Stimulated activated effector memory CD8-positive, alpha-beta T cell treated with anti-CD3 and anti-CD28 coated beads, Interleukin-12 subunit alpha, Interleukin-12 subunit beta, amount 100 ng/mL, for 72 hours (primary cell): ENCODE data around the gene SUFU.
"Not testable (repeated sequence)": the region's sequence is repeated elsewhere in the genome, so short reads cannot be mapped to it uniquely, and the experiment has no call there.

Source experiments
- ATAC-seq: fragments of 150-1000 bp; cut with Tn5 transposase; 2 replicates; pipeline ENCODE4 v1.10.0; 2021
- DNase-seq, 2 donors: peaks; one replicate each; pipeline ENCODE4 v3.0.0; 2021 to 2022; ENCODE audit warnings: low spot score in 2 of 2
- H3K27ac Mint-ChIP-seq: one replicate; pipeline ENCODE4 v1.8.0; 2022; ENCODE audit warnings: mild to moderate bottlenecking, mixed read lengths
- H3K36me3 Mint-ChIP-seq: one replicate; pipeline ENCODE4 v1.8.0; 2022; ENCODE audit warnings: mild to moderate bottlenecking, mixed read lengths
- H3K4me1 Mint-ChIP-seq: one replicate; pipeline ENCODE4 v1.8.0; 2022; ENCODE audit warnings: mixed read lengths
- H3K4me3 Mint-ChIP-seq: one replicate; pipeline ENCODE4 v1.8.0; 2022; ENCODE audit warnings: mild to moderate bottlenecking, mixed read lengths
- H3K9me3 Mint-ChIP-seq: one replicate; pipeline ENCODE4 v1.8.0; 2022; ENCODE audit warnings: mixed read lengths

SUFU gene

GRCh38 chr10:102654566-102654965 is 150.8 kb downstream of the SUFU start:
- H3K36me3 Mint-ChIP-seq, result peaks cover 95% of the 10 kb centered on the region
- no peak overlapping the region for H3K4me3 Mint-ChIP-seq
- DNase-seq, result no peak
- no peak for ATAC-seq
- H3K27ac Mint-ChIP-seq, result no peak overlapping the region
- no peaks in the 10 kb centered on the region for H3K9me3 Mint-ChIP-seq
- peaks cover 75% of the 10 kb centered on the region for H3K4me1 Mint-ChIP-seq

GRCh38 chr10:102654969-102655368 is 151.2 kb downstream of the SUFU start:
- no peak overlapping the region for H3K4me3 Mint-ChIP-seq
- peaks cover 75% of the 10 kb centered on the region for H3K4me1 Mint-ChIP-seq
- no peak for ATAC-seq
- H3K27ac Mint-ChIP-seq, result no peak overlapping the region
- H3K36me3 Mint-ChIP-seq, result peaks cover 96% of the 10 kb centered on the region
- no peaks in the 10 kb centered on the region for H3K9me3 Mint-ChIP-seq
- DNase-seq, result no peak

GRCh38 chr10:102656026-102656425 is 152.3 kb downstream of the SUFU start:
- Mint-ChIP-seq H3K4me3 (no peak overlapping the region), H3K4me1 (peaks cover 75% of the 10 kb centered on the region)

GRCh38 chr10:102656791-102657371 is 153.1 kb downstream of the SUFU start:
- ATAC-seq (no peak), DNase-seq (no peak)
- H3K9me3 Mint-ChIP-seq, result no peaks in the 10 kb centered on the region
- H3K4me3 Mint-ChIP-seq, result no peak overlapping the region
- peaks cover 100% of the 10 kb centered on the region for H3K36me3 Mint-ChIP-seq
- peaks cover 75% of the 10 kb centered on the region for H3K4me1 Mint-ChIP-seq
- peak overlapping the region; percentile 89 for H3K27ac Mint-ChIP-seq

More at GRCh38 chr10:102656026-102656425, 152.3 kb downstream of the SUFU start:
- DNase-seq (no peak), ATAC-seq (no peak)
- H3K27ac Mint-ChIP-seq, result peak overlapping the region; percentile 89
- H3K9me3 Mint-ChIP-seq, result no peaks in the 10 kb centered on the region
- H3K36me3 Mint-ChIP-seq, result peaks cover 100% of the 10 kb centered on the region

GRCh38 chr10:102657451-102657850 is 153.7 kb downstream of the SUFU start:
- Mint-ChIP-seq H3K4me3 (no peak overlapping the region), H3K9me3 (no peaks in the 10 kb centered on the region), H3K4me1 (peaks cover 70% of the 10 kb centered on the region), H3K27ac (peak overlapping the region; percentile 89), H3K36me3 (peaks cover 100% of the 10 kb centered on the region)
- DNase-seq (no peak), ATAC-seq (no peak)

- H3K4me1 Mint-ChIP-seq, result peaks cover 63% of the 10 kb centered on the region
- no peak for DNase-seq
- no peak overlapping the region for H3K4me3 Mint-ChIP-seq
- H3K9me3 Mint-ChIP-seq, result no peaks in the 10 kb centered on the region
- ATAC-seq, result no peak
- peaks cover 96% of the 10 kb centered on the region for H3K36me3 Mint-ChIP-seq
- H3K27ac Mint-ChIP-seq, result peak overlapping the region; percentile 89
These were observed 154.4 kb downstream of the SUFU start for GRCh38 chr10:102657984-102658724.

GRCh38 chr10:102658802-102659201 is 155.0 kb downstream of the SUFU start:
- H3K27ac Mint-ChIP-seq, result peak overlapping the region; percentile 89
- no peak overlapping the region for H3K4me3 Mint-ChIP-seq
- no peaks in the 10 kb centered on the region for H3K9me3 Mint-ChIP-seq
- peaks cover 57% of the 10 kb centered on the region for H3K4me1 Mint-ChIP-seq
- DNase-seq, result no peak
- H3K36me3 Mint-ChIP-seq, result peaks cover 90% of the 10 kb centered on the region
- no peak for ATAC-seq

GRCh38 chr10:102660888-102661657 is 157.3 kb downstream of the SUFU start:
- DNase-seq (peak; percentile 64 to 91), ATAC-seq (peak; percentile 90)
- Mint-ChIP-seq H3K36me3 (peaks cover 67% of the 10 kb centered on the region), H3K4me3 (peak overlapping the region; percentile 74), H3K9me3 (no peaks in the 10 kb centered on the region), H3K4me1 (peaks cover 45% of the 10 kb centered on the region), H3K27ac (peak overlapping the region; percentile 96)

GRCh38 chr10:102661658-102662028 is 157.9 kb downstream of the SUFU start:
- Mint-ChIP-seq H3K27ac (peak overlapping the region; percentile 96), H3K36me3 (peaks cover 61% of the 10 kb centered on the region), H3K9me3 (no peaks in the 10 kb centered on the region), H3K4me3 (peak overlapping the region; percentile 74), H3K4me1 (peaks cover 45% of the 10 kb centered on the region)
- no peak for DNase-seq
- peak; percentile 67 for ATAC-seq

GRCh38 chr10:102665904-102666509 is 162.2 kb downstream of the SUFU start:
- Mint-ChIP-seq H3K4me3 (no peak overlapping the region), H3K36me3 (peaks cover 31% of the 10 kb centered on the region), H3K27ac (peak overlapping the region; percentile 32), H3K4me1 (peaks cover 23% of the 10 kb centered on the region), H3K9me3 (no peaks in the 10 kb centered on the region)
- ATAC-seq (no peak), DNase-seq (no peak)

GRCh38 chr10:102667411-102667810 is 163.6 kb downstream of the SUFU start:
- not testable (repeated sequence) for H3K4me3 Mint-ChIP-seq, H3K9me3 Mint-ChIP-seq, ATAC-seq, DNase-seq
- Mint-ChIP-seq H3K4me1 (peaks cover 13% of the 10 kb centered on the region), H3K36me3 (peaks cover 17% of the 10 kb centered on the region), H3K27ac (peak overlapping the region; percentile 83)

GRCh38 chr10:102668326-102669107 is 164.7 kb downstream of the SUFU start:
- DNase-seq (no peak), ATAC-seq (peak; percentile 24)
- H3K4me1 Mint-ChIP-seq, result peaks cover 15% of the 10 kb centered on the region
- H3K9me3 Mint-ChIP-seq, result no peaks in the 10 kb centered on the region
- H3K4me3 Mint-ChIP-seq, result no peak overlapping the region
- H3K27ac Mint-ChIP-seq, result peak overlapping the region; percentile 83
- peaks cover 23% of the 10 kb centered on the region for H3K36me3 Mint-ChIP-seq

GRCh38 chr10:102669206-102670064 is 165.7 kb downstream of the SUFU start:
- peaks cover 24% of the 10 kb centered on the region for H3K4me1 Mint-ChIP-seq
- H3K9me3 Mint-ChIP-seq, result no peaks in the 10 kb centered on the region
- peak overlapping the region; percentile 58 for H3K27ac Mint-ChIP-seq
- ATAC-seq (peak; percentile 25), DNase-seq (peak in 1 of 2 donors; percentile 64)
- H3K36me3 Mint-ChIP-seq, result peaks cover 29% of the 10 kb centered on the region
- H3K4me3 Mint-ChIP-seq, result no peak overlapping the region
